IMR-90 (cell line): ENCODE measurements around the gene FOSL2. TPM values are rescaled to one million over a fixed set of nuclear protein-coding genes. Genes with fewer than 3 reads are reported as not detected.

Experiments
- ATAC-seq: fragments of 200-7000 bp; cut with Tn5 transposase; 2 replicates; pipeline ENCODE4 v1.9.1; 2020; ENCODE audit warnings: low read depth, mild to moderate bottlenecking, moderate library complexity
- BruUV-seq: library from RNA; stranded (reverse); fragments of 400-500 nt; replicated peaks from 2 replicates; lab custom pipeline; 2021; lab: Mats Ljungman, UMichigan
- CTCF ChIA-PET: fragments of 300-600 bp; formaldehyde crosslinking; extraction: SDS; loops from one replicate; lab custom pipeline; 2021; ENCODE audit warnings: antibody characterized with exemption; lab: Yijun Ruan, JAX
- POLR2A ChIA-PET: fragments of 300-600 bp; sonication (Branson Sonifier 250); formaldehyde crosslinking; loops from one replicate; lab custom pipeline; 2022; ENCODE audit warnings: antibody characterized with exemption; ENCODE audit not compliant: unreplicated experiment; lab: Charles Lee
- DNase-seq: peaks from one replicate; pipeline ENCODE4 v3.0.0; 2013
- H2AFZ ChIP-seq: replicated peaks from 2 replicates; pipeline ENCODE3; 2013; ENCODE audit warnings: low read length, mild to moderate bottlenecking; ENCODE audit not compliant: poor library complexity
- H2AK5ac ChIP-seq: 2 replicates; pipeline ENCODE4 v1.6.1; 2013; ENCODE audit warnings: low read depth, low read length, inconsistent platforms
- H2AK9ac ChIP-seq: replicated peaks from 2 replicates; pipeline ENCODE3; 2013; ENCODE audit warnings: mild to moderate bottlenecking, low read depth, low read length, moderate library complexity; ENCODE audit not compliant: poor library complexity
- H2BK120ac ChIP-seq: 2 replicates; pipeline ENCODE4 v1.6.1; 2013; ENCODE audit warnings: low read depth, low read length, inconsistent platforms
- H2BK15ac ChIP-seq: 3 replicates; pipeline ENCODE4 v1.6.1; 2013; ENCODE audit warnings: low read depth, low read length, inconsistent platforms
- H2BK20ac ChIP-seq: 2 replicates; pipeline ENCODE4 v1.6.1; 2013; ENCODE audit warnings: low read depth, mild to moderate bottlenecking, inconsistent platforms, low read length, moderate library complexity
- H2BK5ac ChIP-seq: 2 replicates; pipeline ENCODE4 v1.6.1; 2013; ENCODE audit warnings: mild to moderate bottlenecking, low read depth, low read length, inconsistent platforms; ENCODE audit not compliant: poor library complexity, severe bottlenecking
- H3K14ac ChIP-seq: replicated peaks from 2 replicates; pipeline ENCODE4 v1.6.1; 2013; ENCODE audit warnings: low read depth, low read length, inconsistent platforms
- H3K18ac ChIP-seq: 2 replicates; pipeline ENCODE4 v1.6.1; 2013; ENCODE audit warnings: low read depth, low read length, control low read depth
- H3K23ac ChIP-seq: 2 replicates; pipeline ENCODE4 v1.6.1; 2013; ENCODE audit warnings: low read depth, low read length, inconsistent platforms
- H3K27ac ChIP-seq: 2 replicates; pipeline ENCODE4 v1.5.1; 2013; ENCODE audit warnings: mild to moderate bottlenecking, control low read depth, low read length; ENCODE audit not compliant: insufficient read depth
- H3K27me3 ChIP-seq: 2 replicates; pipeline ENCODE4 v1.6.1; 2013; ENCODE audit warnings: low read length; ENCODE audit not compliant: control insufficient read depth, insufficient read depth
- H3K36me3 ChIP-seq: 2 replicates; pipeline ENCODE4 v1.6.1; 2013; ENCODE audit warnings: low read length, mixed read lengths; ENCODE audit not compliant: control insufficient read depth, insufficient read depth
- H3K4ac ChIP-seq: 2 replicates; pipeline ENCODE4 v1.6.1; 2013; ENCODE audit warnings: low read depth, low read length, inconsistent platforms
- H3K4me1 ChIP-seq: 2 replicates; pipeline ENCODE4 v1.6.1; 2013; ENCODE audit warnings: low read length, mixed read lengths; ENCODE audit not compliant: control insufficient read depth, insufficient read depth
- H3K4me2 ChIP-seq: 2 replicates; pipeline ENCODE4 v1.6.1; 2013; ENCODE audit warnings: low read depth, mild to moderate bottlenecking, control low read depth, low read length, moderate library complexity
- H3K4me3 ChIP-seq: 2 replicates; pipeline ENCODE4 v1.5.1; 2013; ENCODE audit warnings: low read depth, mild to moderate bottlenecking, control low read depth, low read length, moderate library complexity; ENCODE audit not compliant: insufficient read depth
- H3K56ac ChIP-seq: 2 replicates; pipeline ENCODE4 v1.6.1; 2013; ENCODE audit warnings: low read length, inconsistent platforms; ENCODE audit not compliant: insufficient read depth; ENCODE audit errors: extremely low read depth
- H3K79me1 ChIP-seq, 2 experiments: 2 replicates each; pipeline ENCODE4 v1.6.1; 2013; ENCODE audit warnings: low read length in 2 of 2, inconsistent platforms in 1 of 2, low read depth in 1 of 2
- H3K9ac ChIP-seq: 2 replicates; pipeline ENCODE4 v1.6.1; 2013; ENCODE audit warnings: low read depth, low read length, control low read depth
- H3K9me1 ChIP-seq: 2 replicates; pipeline ENCODE4 v1.6.1; 2013; ENCODE audit warnings: low read length, inconsistent platforms; ENCODE audit not compliant: insufficient read depth
- H3K9me3 ChIP-seq: 2 replicates; pipeline ENCODE4 v1.6.1; 2013; ENCODE audit warnings: low read length; ENCODE audit not compliant: control insufficient read depth, insufficient read depth
- H4K20me1 ChIP-seq: 2 replicates; pipeline ENCODE4 v1.6.1; 2013; ENCODE audit warnings: low read length, inconsistent platforms; ENCODE audit not compliant: insufficient read depth
- H4K5ac ChIP-seq: 2 replicates; pipeline ENCODE4 v1.6.1; 2013; ENCODE audit warnings: mild to moderate bottlenecking, low read depth, low read length, control low read depth
- H4K8ac ChIP-seq, 2 experiments: 2 replicates each; pipeline ENCODE4 v1.6.1; 2013; ENCODE audit warnings: low read depth in 2 of 2, low read length in 2 of 2, control low read depth in 1 of 2, inconsistent platforms in 1 of 2
- H4K91ac ChIP-seq: 2 replicates; pipeline ENCODE4 v1.6.1; 2013; ENCODE audit warnings: low read depth, low read length, inconsistent platforms; ENCODE audit not compliant: insufficient read depth
- BHLHE40 ChIP-seq: fragments of 150-350 bp; IDR thresholded peaks from 2 replicates; pipeline ENCODE4 v1.6.1; 2016; ENCODE audit warnings: mild to moderate bottlenecking, low read depth, low read length
- FOS ChIP-seq: fragments of 150-350 bp; IDR thresholded peaks from 2 replicates; pipeline ENCODE4 v1.6.1; 2016; ENCODE audit warnings: low read depth, low read length
- MAFK ChIP-seq: IDR thresholded peaks from 2 replicates; pipeline ENCODE4 v1.6.1; 2012; ENCODE audit warnings: low read depth, low read length, improper control_type of control experiment
- MAZ ChIP-seq: IDR thresholded peaks from 2 replicates; pipeline ENCODE4 v1.6.1; 2012; ENCODE audit warnings: low read depth, mild to moderate bottlenecking, low read length, improper control_type of control experiment, moderate library complexity, borderline replicate concordance
- MXI1 ChIP-seq: IDR thresholded peaks from 2 replicates; pipeline ENCODE4 v1.6.1; 2012; ENCODE audit warnings: low read depth, mild to moderate bottlenecking, low read length, moderate library complexity, borderline replicate concordance
- NFE2L2 ChIP-seq: fragments of 150-350 bp; IDR thresholded peaks from 2 replicates; pipeline ENCODE4 v1.6.1; 2016; ENCODE audit warnings: low read depth, mild to moderate bottlenecking, low read length
- POLR2A ChIP-seq: IDR thresholded peaks from 2 replicates; pipeline ENCODE4 v1.6.1; 2012; ENCODE audit warnings: mild to moderate bottlenecking, low read depth, low read length
- RAD21 ChIP-seq: IDR thresholded peaks from 2 replicates; pipeline ENCODE4 v1.6.1; 2012; ENCODE audit warnings: low read length, improper control_type of control experiment
- RFX5 ChIP-seq: IDR thresholded peaks from 2 replicates; pipeline ENCODE4 v1.8.0; 2012; ENCODE audit warnings: low read depth, mild to moderate bottlenecking, low read length, moderate library complexity
- SMC3 ChIP-seq: fragments of 150-350 bp; IDR thresholded peaks from 2 replicates; pipeline ENCODE4 v1.6.1; 2016; ENCODE audit warnings: low read depth, mild to moderate bottlenecking, antibody characterized with exemption, low read length, moderate library complexity
- dilution Hi-C: fragments of 300-500 bp; cut with HindIII; formaldehyde crosslinking; loops from one replicate; pipeline ENCODE4 v1.14.3; 2018; ENCODE audit warnings: low sequenced_read_pairs; ENCODE audit not compliant: unreplicated experiment
- in situ Hi-C: fragments of 300-500 bp; cut with MboI; formaldehyde crosslinking; loops from 3 replicates; pipeline ENCODE4 v1.14.3; 2019; ENCODE audit warnings: low sequenced_read_pairs, inconsistent platforms, mixed read lengths
- intact Hi-C: fragments of 100-400 bp; cut with micrococcal nuclease; formaldehyde crosslinking; loops from 2 replicates; pipeline ENCODE4 v1.10.0; 2022
- polyA plus RNA-seq, 3 experiments: library from polyadenylated mRNA; depleted of rRNA; stranded (reverse); fragments of >200 nt; gene quantifications; 2 replicates each; pipeline ENCODE4 v1.2.3, GENCODE V29; 2012; ENCODE audit warnings: low replicate concordance in 1 of 3
- total RNA-seq: library from RNA; depleted of rRNA; stranded (reverse); fragments of >200 nt; gene quantifications from 2 replicates; pipeline ENCODE4 v1.2.3, GENCODE V29; 2012
- TF ChIP-seq, protein P1 (sequence below): conservative IDR thresholded peaks from 2 replicates; pipeline ENCODE4 v1.5.1; 2012; ENCODE audit warnings: mild to moderate bottlenecking, low read depth, low read length, improper control_type of control experiment
- TF ChIP-seq, protein P2 (sequence below): fragments of 150-350 bp; IDR thresholded peaks from 2 replicates; pipeline ENCODE4 v1.6.1; 2016; ENCODE audit warnings: low read depth, mild to moderate bottlenecking, low read length, moderate library complexity, borderline replicate concordance

The FOSL2 gene
- total and polyA plus RNA-seq, 2 of the 4 experiments (the other 2 are of a cell fraction) = 31.4 to 46.3 TPM

DNA sequence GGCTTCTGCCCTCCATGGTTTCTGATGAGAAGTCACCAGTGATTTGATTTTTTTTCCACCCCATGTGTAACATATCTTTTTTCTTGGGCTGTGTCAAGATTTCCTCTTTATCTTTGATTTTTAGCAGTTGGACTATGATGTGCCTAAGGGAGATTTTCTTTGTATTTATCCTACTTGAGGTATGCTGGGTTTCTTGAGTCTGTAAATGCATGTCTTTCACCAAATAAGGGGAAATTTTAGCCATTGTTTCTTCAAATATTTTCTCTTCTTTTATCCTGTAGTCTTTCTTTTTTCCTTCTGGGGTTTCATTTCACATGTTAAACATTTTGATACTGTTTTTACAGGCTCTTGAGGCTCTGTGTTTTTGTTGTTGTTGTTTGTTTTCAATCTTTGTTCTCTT lies 69.5 kb downstream of the FOSL2 start:
- no peak overlapping the region for H3K14ac ChIP-seq
- no peak overlapping the region for H2AK5ac ChIP-seq
- no peaks in the 10 kb centered on the region for H3K9me3 ChIP-seq
- no peak overlapping the region for H3K23ac ChIP-seq
- no peaks in the 10 kb centered on the region for H3K9me1 ChIP-seq
- no peak overlapping the region for H3K27ac ChIP-seq
- no TSS peak for BruUV-seq
- no peaks in the 10 kb centered on the region for H3K36me3 ChIP-seq
- no peak overlapping the region for H2BK15ac ChIP-seq
- CTCF ChIA-PET = no interaction called here
- no peak overlapping the region for H3K18ac ChIP-seq
- no peak overlapping the region for H3K56ac ChIP-seq
- no peak overlapping the region for H3K4me3 ChIP-seq
- H4K91ac ChIP-seq = no peak overlapping the region
- no peak overlapping the region for H2AFZ ChIP-seq
- H2AK9ac ChIP-seq = no peak overlapping the region
- H2BK120ac ChIP-seq = no peak overlapping the region
- no peaks in the 10 kb centered on the region for H4K20me1 ChIP-seq
- H3K27me3 ChIP-seq = peaks cover 3% of the 10 kb centered on the region; the same call in 1 of the 2 replicates
- H3K4me2 ChIP-seq = no peak overlapping the region
- H3K4me1 ChIP-seq = no peaks in the 10 kb centered on the region
- DNase-seq (no peak), ATAC-seq (no peak)
- H3K4ac ChIP-seq = no peak overlapping the region
- dilution Hi-C loops (no loop called here), intact Hi-C loops (no loop called here), in situ Hi-C loops (no loop called here)
- no peak overlapping the region for H2BK20ac ChIP-seq
- POLR2A ChIA-PET = no interaction called here
- no peak overlapping the region for H3K9ac ChIP-seq
- TF ChIP-seq, protein P1, sequence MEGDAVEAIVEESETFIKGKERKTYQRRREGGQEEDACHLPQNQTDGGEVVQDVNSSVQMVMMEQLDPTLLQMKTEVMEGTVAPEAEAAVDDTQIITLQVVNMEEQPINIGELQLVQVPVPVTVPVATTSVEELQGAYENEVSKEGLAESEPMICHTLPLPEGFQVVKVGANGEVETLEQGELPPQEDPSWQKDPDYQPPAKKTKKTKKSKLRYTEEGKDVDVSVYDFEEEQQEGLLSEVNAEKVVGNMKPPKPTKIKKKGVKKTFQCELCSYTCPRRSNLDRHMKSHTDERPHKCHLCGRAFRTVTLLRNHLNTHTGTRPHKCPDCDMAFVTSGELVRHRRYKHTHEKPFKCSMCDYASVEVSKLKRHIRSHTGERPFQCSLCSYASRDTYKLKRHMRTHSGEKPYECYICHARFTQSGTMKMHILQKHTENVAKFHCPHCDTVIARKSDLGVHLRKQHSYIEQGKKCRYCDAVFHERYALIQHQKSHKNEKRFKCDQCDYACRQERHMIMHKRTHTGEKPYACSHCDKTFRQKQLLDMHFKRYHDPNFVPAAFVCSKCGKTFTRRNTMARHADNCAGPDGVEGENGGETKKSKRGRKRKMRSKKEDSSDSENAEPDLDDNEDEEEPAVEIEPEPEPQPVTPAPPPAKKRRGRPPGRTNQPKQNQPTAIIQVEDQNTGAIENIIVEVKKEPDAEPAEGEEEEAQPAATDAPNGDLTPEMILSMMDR = no peak
- TF ChIP-seq SMC3 = no peak
- no peak for TF ChIP-seq MAFK
- no peak for TF ChIP-seq FOS
- no peak for TF ChIP-seq RFX5
- TF ChIP-seq POLR2A = no peak
- TF ChIP-seq BHLHE40 = no peak
- TF ChIP-seq, protein P2, sequence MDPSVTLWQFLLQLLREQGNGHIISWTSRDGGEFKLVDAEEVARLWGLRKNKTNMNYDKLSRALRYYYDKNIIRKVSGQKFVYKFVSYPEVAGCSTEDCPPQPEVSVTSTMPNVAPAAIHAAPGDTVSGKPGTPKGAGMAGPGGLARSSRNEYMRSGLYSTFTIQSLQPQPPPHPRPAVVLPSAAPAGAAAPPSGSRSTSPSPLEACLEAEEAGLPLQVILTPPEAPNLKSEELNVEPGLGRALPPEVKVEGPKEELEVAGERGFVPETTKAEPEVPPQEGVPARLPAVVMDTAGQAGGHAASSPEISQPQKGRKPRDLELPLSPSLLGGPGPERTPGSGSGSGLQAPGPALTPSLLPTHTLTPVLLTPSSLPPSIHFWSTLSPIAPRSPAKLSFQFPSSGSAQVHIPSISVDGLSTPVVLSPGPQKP = no peak
- TF ChIP-seq NFE2L2 = no peak
- no peak for TF ChIP-seq MXI1
- no peak for TF ChIP-seq RAD21
- TF ChIP-seq MAZ = no peak
- H4K5ac ChIP-seq = no peak overlapping the region
- H2BK5ac ChIP-seq = no peak overlapping the region
- H4K8ac ChIP-seq = no peak overlapping the region
- no peaks in the 10 kb centered on the region for H3K79me1 ChIP-seq
